B cell (primary cell): ENCODE data around the gene ADAMTS2.

ENCODE experiments used
- CTCF ChIP-seq: fragments of 200-600 bp; IDR thresholded peaks from one replicate; pipeline ENCODE4 v1.8.0; 2022; ENCODE audit warnings: antibody characterized with exemption, mild to moderate bottlenecking
- EZH2 ChIP-seq: IDR thresholded peaks from 2 replicates; pipeline ENCODE4 v1.6.1; 2012; ENCODE audit warnings: borderline replicate concordance, low read depth, mild to moderate bottlenecking, moderate library complexity, low read length; ENCODE audit not compliant: insufficient read depth, poor library complexity, severe bottlenecking

- no peak for TF ChIP-seq CTCF
- no peak for TF ChIP-seq EZH2
These were observed 121.3 kb downstream of the ADAMTS2 start for GRCh38 chr5:179223961-179224360.
